ENCODE results near the gene CES4A.

CES4A gene

GRCh38 chr16:67017810-67018488 lies 29.6 kb downstream of the CES4A start:
- in situ Hi-C loops (cut with MboI; ENCODE audit: low sequenced_read_pairs): no loop called here

GRCh38 chr16:67019171-67019570 lies 30.8 kb downstream of the CES4A start:
- in situ Hi-C loops (cut with MboI; ENCODE audit: low sequenced_read_pairs): no loop called here

GRCh38 chr16:67021321-67021720 lies 32.9 kb downstream of the CES4A start:
- in situ Hi-C loops (cut with MboI; ENCODE audit: low sequenced_read_pairs): no loop called here

GRCh38 chr16:67022531-67023214 lies 34.3 kb downstream of the CES4A start:
- in situ Hi-C loops (cut with MboI; ENCODE audit: low sequenced_read_pairs): no loop called here

GRCh38 chr16:67023689-67024088 lies 35.3 kb downstream of the CES4A start:
- in situ Hi-C loops (cut with MboI; ENCODE audit: low sequenced_read_pairs): no loop called here

GRCh38 chr16:67024384-67025209 lies 36.2 kb downstream of the CES4A start:
- in situ Hi-C loops (cut with MboI; ENCODE audit: low sequenced_read_pairs): no loop called here

- in situ Hi-C loops (cut with MboI; ENCODE audit: low sequenced_read_pairs): no loop called here
Measured at GRCh38 chr16:67025210-67025550, 36.8 kb downstream of the CES4A start.

GRCh38 chr16:67026570-67026969 lies 38.2 kb downstream of the CES4A start:
- in situ Hi-C loops (cut with MboI; ENCODE audit: low sequenced_read_pairs): no loop called here

GRCh38 chr16:67027046-67027445 lies 38.7 kb downstream of the CES4A start:
- in situ Hi-C loops (cut with MboI; ENCODE audit: low sequenced_read_pairs): no loop called here

GRCh38 chr16:67028167-67028695 lies 39.8 kb downstream of the CES4A start:
- in situ Hi-C loops (cut with MboI; ENCODE audit: low sequenced_read_pairs): no loop called here

GRCh38 chr16:67028696-67029253 lies 40.4 kb downstream of the CES4A start, which contains the start of gene CBFB:
Gene CBFB, plus strand, starts transcription at chr16:67029149. Its CDS starts 259 bp downstream, at chr16:67029408.
- in situ Hi-C loops (cut with MboI; ENCODE audit: low sequenced_read_pairs): no loop called here

GRCh38 chr16:67029254-67030096 lies 41.1 kb downstream of the CES4A start:
- in situ Hi-C loops (cut with MboI; ENCODE audit: low sequenced_read_pairs): no loop called here

- in situ Hi-C loops (cut with MboI; ENCODE audit: low sequenced_read_pairs): no loop called here
Measured at GRCh38 chr16:67030221-67030962, 42.0 kb downstream of the CES4A start.

- in situ Hi-C loops (cut with MboI; ENCODE audit: low sequenced_read_pairs): no loop called here
Measured at GRCh38 chr16:67034487-67034886, 46.1 kb downstream of the CES4A start.

GRCh38 chr16:67035364-67035763 lies 47.0 kb downstream of the CES4A start:
- in situ Hi-C loops (cut with MboI; ENCODE audit: low sequenced_read_pairs): no loop called here

GRCh38 chr16:67036323-67036741 lies 47.9 kb downstream of the CES4A start:
- in situ Hi-C loops (cut with MboI; ENCODE audit: low sequenced_read_pairs): no loop called here

- in situ Hi-C loops (cut with MboI; ENCODE audit: low sequenced_read_pairs): no loop called here
Measured at GRCh38 chr16:67039260-67040020, 51.1 kb downstream of the CES4A start.

GRCh38 chr16:67040166-67040565 lies 51.8 kb downstream of the CES4A start:
- in situ Hi-C loops (cut with MboI; ENCODE audit: low sequenced_read_pairs): no loop called here

- in situ Hi-C loops (cut with MboI; ENCODE audit: low sequenced_read_pairs): no loop called here
Measured at GRCh38 chr16:67040906-67041305, 52.5 kb downstream of the CES4A start.
